ENCODE data around the gene CLIC1.

GRCh38 chr6:31712296-31712695 lies 24.0 kb downstream of the CLIC1 start:
- TF ChIP-seq CTCF (IDR thresholded peaks at IDR 0.05) (no peak), POLR2A (IDR thresholded peaks at IDR 0.05) (no peak), POLR2AphosphoS5 (IDR thresholded peaks at IDR 0.05) (no peak)

All from gastroesophageal sphincter (tissue), 3 donors.